Tongue (tissue), 2 donors: ENCODE measurements around the gene USF2. TPM values are rescaled to one million over a fixed set of nuclear protein-coding genes. Genes with fewer than 3 reads are reported as not detected.
"Not testable (repeated sequence)": the region's sequence is repeated elsewhere in the genome, so short reads cannot be mapped to it uniquely, and the experiment has no call there.

Experiments
- DNase-seq: peaks from one replicate; pipeline ENCODE4 v3.0.0-alpha.2; 2015
- total RNA-seq: library from RNA; depleted of rRNA; stranded (reverse); fragments of >200 nt; gene quantifications from one replicate; pipeline ENCODE4 v1.2.3, GENCODE V29; 2014

Gene USF2
- total RNA-seq, 1 donor from 2014 or later = 52.7 TPM

GRCh38 chr19:35285465-35285864 lies 16.7 kb downstream of the USF2 start:
- DNase-seq = not testable (repeated sequence)

- not testable (repeated sequence) for DNase-seq
Observed at GRCh38 chr19:35286101-35286500, 17.3 kb downstream of the USF2 start.

- DNase-seq = no peak
Observed at GRCh38 chr19:35287713-35288112, 19.0 kb downstream of the USF2 start.

- DNase-seq = no peak
Observed at GRCh38 chr19:35288331-35288730, 19.6 kb downstream of the USF2 start.

- DNase-seq = no peak
Observed at GRCh38 chr19:35288906-35289305, 20.1 kb downstream of the USF2 start.

- no peak for DNase-seq
Observed at GRCh38 chr19:35290381-35291127, 21.8 kb downstream of the USF2 start.

GRCh38 chr19:35291259-35291658 lies 22.5 kb downstream of the USF2 start:
- DNase-seq = no peak

GRCh38 chr19:35291916-35292315 lies 23.2 kb downstream of the USF2 start, which contains the start of gene MAG:
MAG (plus strand) TSS chr19:35292161; CDS start chr19:35295409, 3,248 bp downstream.
- DNase-seq = no peak

GRCh38 chr19:35292421-35293362 lies 23.9 kb downstream of the USF2 start:
- no peak for DNase-seq

GRCh38 chr19:35293363-35293739 lies 24.6 kb downstream of the USF2 start:
- no peak for DNase-seq

GRCh38 chr19:35293808-35294207 lies 25.0 kb downstream of the USF2 start:
- DNase-seq = no peak

- no peak for DNase-seq
Observed at GRCh38 chr19:35294328-35294727, 25.6 kb downstream of the USF2 start.

GRCh38 chr19:35294859-35295791 lies 26.4 kb downstream of the USF2 start:
- DNase-seq = no peak

GRCh38 chr19:35295792-35296462 lies 27.2 kb downstream of the USF2 start:
- DNase-seq = no peak

GRCh38 chr19:35296644-35297514 lies 28.1 kb downstream of the USF2 start:
- no peak for DNase-seq

- no peak for DNase-seq
Observed at GRCh38 chr19:35297515-35297848, 28.7 kb downstream of the USF2 start.

- DNase-seq = no peak
Observed at GRCh38 chr19:35297922-35298321, 29.2 kb downstream of the USF2 start.

- no peak for DNase-seq
Observed at GRCh38 chr19:35298561-35298972, 29.8 kb downstream of the USF2 start.

GRCh38 chr19:35299523-35300338 lies 31.0 kb downstream of the USF2 start:
- DNase-seq = no peak

- DNase-seq = no peak
Observed at GRCh38 chr19:35300339-35300649, 31.5 kb downstream of the USF2 start.
